D341Med (cell line): ENCODE measurements around the gene HIVEP1.

Source experiments
- DNase-seq: peaks from one replicate; pipeline ENCODE4 v3.0.0; 2012; ENCODE audit warnings: low spot score

The HIVEP1 gene

DNA sequence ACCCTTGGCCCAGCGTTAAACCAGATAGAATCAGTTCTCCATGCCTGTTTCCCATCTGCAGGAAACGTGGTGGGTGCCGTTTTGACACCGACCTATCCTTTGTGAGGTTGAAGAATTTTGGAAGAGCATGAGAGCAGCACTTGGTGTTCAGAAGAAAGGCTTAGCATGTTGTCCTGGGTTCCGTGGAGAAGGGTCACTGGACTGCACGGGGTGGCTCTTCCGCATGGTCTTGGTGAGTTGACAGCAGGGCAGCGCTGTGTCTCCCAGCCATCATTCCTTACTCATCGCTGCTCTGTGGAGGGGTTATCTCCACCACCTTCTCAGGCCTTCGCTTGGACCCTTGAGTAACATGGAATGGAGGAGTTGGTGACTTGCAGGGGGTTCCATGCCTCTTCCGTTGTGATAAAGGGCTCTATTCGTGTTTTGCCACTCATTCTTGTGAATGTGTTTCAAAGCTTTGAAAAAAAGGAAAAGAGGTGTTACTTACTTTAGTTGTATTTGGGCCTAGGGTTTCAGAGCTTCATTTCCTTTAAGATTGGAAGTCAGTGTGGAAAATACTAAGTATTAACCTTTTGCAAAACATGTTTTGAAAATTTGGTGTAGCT, 8.2 kb downstream of the HIVEP1 start:
- no peak for DNase-seq

DNA sequence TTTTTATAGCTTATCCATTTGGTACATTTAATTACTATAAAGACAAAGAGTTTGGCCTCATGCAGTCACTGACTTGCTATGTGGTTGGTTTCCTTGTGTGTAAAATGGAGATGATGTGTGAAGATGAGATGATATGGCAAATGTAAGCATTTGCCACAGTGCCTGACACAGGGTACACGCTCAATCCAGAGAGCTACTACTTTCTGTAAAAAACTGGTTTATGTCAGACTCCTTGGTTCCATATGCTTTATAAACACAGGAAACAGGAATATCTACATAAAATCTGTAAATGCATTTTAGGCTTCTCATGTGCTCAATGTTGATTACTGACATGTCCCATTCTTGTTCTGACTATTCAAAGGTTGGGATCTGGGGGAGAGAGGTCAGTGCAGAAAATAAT, 10.4 kb downstream of the HIVEP1 start:
- DNase-seq = no peak

DNA sequence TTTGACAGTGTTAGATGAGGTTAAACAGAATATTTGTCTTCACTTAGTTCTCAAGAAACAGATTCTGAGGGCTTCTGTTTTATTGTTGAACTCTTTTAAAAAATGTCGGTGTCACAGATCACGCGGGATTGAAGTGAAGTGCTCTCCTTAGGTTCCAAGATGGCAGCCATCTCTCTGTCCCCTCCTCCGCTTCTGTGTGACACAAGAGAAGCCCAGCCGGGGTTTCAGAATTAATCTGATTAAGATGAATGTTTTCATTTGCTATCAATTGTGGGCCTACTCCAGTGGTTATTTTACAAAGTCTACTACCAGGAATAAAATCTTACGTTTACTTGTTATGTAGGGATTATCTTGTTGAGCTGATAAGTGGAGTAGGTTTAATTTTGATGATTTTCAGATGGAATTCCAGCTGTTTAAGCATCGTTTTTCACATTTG, 10.9 kb downstream of the HIVEP1 start:
- DNase-seq = peak; percentile 48

DNA sequence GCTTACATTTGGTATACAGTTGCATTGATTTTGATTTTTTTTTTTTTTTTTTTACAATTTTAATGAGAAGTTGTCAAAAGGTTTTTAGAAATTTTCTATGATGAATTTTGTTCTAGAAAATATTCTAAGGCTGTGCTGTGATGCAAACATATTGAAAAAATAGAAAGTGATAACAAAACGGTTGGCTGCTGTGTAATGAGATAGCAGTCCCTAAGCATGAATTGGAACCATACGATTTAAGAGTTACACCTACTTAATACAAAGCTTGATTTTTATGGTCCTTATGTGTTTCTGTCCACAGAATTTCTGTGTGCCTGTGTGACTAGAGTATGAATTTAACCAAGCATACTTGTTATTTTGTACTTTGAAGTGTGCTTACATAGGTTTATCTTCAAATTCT, 12.1 kb downstream of the HIVEP1 start:
- DNase-seq = no peak

DNA sequence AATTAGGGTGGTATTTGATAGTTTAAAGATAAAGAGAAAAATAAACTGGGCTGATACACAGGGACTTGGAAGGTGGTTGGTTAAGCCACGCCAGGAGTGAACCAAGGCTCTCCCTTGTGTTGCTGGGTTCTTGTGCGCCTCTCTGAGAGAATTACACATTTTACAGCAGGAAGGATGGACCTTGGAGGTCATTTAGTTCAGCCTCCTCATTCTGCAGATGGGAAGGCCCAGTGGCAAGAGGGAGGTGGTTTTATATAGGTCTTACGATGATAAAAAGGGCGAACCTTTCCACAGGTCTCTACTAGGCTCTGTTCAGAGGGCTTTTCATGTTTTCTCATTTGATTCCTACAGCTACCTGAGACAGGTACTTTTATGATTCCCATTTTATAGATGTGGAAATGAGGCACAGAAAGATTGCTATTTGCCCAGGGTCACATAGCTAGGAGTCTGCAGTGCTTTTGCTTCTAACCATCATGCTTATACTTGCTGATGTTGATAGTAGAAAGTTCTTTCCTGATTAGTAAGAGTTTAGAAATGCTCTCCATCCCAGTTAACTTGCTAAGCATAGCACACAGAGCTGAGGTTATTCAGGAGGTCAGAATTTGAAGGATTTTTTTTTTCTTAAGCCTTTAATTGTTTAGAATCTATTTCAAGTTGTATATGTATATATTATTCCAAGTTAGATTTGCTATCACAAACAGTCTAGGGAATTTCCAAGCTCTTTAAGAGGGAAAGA, 12.8 kb downstream of the HIVEP1 start:
- no peak for DNase-seq

DNA sequence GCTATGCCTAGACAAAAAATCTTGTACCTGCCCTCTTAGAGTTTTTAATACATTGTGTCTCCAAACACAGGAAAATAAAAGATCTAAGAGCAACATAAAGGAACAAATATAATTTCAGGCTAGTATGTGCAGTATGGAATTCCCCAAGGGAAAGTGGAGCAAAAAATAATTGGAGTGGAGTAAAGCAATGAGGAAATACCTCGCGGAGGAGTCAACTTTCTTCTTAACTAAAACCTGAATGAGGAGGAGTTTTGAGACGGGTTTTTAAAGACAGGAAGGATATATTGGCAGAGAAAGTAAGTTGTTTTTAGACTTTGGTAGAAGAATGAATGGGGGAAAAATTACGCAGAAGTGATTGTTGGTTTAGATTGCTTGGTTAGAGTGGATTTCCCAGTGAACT, 14.0 kb downstream of the HIVEP1 start:
- no peak for DNase-seq

DNA sequence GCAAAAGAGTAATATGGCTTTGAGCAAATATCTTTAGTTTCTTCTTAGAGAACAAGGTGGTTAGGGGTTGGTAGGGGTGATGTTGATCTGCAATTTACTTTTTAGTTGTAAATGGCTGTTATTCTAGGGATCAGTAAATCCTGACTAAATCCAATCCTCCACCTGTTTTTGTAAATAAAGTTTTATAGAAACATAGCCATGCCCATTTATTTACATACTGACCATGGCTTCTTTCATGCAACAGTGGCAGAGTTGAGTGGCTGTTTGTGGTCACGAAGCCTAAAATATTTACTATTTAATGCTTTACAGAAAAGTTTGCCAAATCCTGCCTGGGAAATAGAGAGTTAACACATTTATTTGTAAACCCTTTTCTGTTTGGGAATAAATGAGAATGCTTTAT, 14.7 kb downstream of the HIVEP1 start:
- no peak for DNase-seq

DNA sequence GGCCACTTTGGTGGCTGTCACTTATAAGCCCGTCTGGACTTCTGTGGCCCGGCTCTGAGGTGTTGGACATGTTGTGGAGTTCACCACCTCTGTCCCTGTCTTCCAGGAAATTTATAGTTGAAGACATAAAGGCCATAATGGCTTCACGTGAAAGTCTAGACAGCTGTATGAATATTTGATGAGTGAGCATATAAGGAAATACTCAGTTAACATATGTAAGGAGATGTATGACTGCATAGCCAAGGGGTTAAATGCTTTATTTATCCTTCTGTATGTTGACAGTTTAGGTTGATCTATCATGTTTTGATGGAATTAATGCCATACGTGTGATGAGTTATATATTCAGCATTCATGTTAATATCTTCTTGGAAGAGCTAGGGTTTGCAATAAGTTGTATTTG, 16.1 kb downstream of the HIVEP1 start:
- no peak for DNase-seq

DNA sequence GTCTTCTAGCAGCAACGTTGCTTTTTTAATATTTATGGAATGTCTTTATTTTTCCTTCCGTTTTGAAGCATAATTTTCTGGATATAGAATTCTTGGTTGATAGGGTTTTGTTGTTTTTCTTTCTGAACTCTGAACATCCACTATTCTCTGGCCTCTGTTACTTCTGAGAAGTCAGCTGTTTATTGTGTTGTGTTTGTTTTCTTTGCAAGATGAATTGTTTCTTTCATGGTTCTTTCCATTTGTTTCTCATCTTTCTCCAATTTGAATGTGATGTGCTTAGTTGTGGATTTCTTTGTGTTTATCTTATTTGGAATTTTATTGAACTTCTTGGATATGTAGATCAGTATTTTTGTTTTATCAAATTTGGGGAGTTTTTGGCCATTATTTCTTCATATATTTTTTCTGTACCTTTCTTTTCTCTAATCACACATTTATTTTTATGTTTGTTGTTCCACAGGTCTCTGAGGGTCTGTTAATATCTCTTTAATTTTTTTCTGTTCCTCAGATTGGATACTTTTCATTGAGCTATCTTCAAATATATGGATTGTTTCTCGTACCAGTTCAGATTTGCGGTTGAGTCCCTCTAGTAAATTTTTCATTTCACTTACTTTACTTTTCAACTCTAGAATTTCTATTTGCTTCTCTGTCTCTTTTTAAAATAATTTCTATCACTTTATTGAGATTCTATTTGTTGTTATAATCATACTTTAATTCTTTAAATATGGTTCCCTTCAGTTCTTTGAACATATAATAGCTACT, 18.0 kb downstream of the HIVEP1 start:
- DNase-seq = no peak

DNA sequence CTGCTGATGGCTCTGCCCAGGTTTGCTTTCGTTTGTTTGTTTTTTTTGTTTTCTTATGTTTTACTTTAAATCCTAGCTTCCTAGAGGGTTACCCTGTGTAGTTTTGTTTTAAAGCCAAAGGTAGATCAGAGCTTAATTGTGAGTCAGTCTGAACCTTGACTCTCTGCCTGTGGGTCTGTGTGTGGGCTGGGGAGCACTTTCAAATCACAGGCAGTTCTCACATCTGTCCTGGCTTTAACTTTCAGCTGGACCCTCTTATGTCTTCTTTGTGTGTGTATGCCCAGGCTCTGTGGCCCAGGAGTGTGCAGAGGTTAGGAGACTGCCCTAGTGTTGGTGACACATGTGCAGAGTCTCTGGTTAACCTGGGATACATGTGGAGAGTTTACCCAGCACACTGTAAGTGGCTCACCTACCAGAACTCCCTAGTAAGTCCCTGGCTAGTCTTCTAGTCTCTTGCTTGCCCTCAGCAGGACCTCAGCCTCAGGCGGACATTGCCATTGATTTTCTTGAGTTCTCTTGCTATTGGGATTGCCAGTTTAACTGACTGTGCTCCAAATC, 19.0 kb downstream of the HIVEP1 start:
- no peak for DNase-seq

DNA sequence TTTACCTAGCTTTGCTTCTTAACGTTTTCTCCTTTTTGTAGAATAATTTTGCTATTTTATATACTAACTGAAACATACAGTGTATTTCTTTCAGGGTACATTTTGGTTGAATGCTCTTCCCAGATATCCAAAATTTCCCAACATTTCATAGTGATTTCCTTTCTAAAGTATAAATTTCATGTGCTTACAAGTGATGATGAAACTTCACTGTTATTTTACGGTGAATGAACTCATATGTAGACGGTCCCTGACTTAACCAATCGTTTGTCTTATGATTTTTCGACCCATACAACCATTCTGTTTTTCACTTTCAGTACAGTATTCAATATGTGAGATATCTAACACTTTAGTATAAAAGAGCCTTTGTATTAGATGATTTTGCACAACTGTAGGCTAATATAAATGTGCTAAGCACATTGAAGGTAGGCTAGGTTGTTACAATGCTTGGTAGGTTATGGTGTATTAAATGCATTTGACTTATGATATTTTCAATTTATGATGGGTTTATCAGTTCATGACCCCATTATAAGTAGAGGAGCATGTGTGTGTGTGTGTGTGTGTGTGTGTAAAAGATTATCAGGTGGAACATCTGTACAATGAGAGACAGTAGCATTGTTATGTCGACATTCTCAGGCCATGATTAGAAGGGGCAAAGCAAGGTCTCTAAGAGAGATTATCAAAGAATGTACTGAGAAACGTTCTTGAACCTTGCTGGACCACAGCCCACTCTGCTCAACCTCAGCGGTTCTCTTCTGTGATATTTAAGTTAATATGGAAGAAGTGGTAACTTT, 20.9 kb downstream of the HIVEP1 start:
- no peak for DNase-seq

DNA sequence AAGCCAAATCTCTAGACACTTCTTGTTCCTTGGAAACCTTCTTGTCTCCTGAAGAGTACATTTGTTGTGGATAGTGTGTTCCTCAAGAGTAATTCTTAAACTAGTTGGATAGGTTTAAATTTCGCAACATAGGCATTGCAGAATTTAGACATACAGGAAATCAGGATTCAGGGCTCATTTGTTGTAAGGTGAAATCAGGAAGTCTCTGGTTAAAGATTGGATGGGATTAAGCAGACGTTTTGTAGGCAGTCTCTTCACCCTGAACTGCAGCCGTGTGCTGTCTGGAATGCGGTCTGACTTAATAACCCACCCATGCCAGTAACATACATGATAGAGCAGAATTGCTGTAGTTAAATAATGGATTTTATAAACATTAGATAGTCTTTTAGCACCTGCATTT, 21.7 kb downstream of the HIVEP1 start:
- DNase-seq = no peak

DNA sequence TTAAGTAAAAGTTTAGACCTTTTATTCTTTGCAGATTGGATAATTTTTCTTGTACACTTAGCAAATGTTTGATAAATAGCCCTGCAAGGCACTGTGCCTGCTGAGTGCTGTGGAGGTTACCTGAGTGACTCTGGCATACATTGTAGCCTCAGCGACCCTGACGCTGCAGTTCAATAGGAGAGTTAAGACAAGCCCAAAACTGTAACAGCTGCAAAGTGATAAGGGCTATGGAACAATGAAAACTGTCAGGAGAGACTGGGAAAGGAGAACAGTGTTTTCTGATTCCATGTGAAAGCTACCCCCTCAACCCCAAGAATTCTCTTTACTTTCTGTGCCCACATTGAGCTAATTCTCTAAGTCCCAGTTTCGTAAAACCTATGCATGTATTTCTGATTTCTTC, 22.2 kb downstream of the HIVEP1 start:
- DNase-seq = no peak

DNA sequence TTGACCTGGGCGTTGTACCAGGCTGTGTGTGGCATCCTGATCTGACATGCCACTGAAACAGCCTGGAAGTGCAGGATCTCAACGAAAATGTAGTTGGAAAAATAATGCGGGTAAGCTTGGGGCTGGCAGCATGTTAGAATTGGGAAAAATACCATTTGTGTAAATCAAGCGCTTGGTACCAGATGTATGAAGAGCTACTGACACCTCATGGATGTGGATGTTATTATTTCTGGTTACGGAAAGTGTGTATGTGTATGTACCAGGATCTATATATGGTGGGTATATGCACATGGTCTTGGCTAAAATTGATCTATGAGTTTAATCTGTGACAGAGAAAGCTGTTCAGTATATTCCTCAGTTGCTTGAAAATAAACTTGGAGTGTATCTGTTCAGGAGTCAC, 22.7 kb downstream of the HIVEP1 start:
- DNase-seq = no peak

DNA sequence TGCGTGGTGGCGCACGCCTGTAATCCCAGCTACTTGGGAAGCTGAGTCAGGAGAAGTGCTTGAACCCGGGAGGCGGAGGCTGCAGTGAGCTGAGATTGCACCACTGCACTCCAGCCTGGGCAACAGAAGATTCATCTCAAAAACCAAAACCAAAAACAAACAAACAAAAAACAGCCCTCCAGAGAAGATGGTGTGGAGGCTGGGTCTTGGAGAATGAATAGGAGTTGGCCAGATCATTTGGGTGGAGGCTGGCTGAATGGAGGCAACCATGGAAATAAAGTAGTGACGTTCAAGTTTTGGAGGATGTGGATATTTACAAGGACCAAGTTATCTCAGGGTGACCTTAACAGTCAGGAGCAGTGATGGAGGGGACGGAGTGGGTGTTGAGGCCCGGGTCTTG, 24.7 kb downstream of the HIVEP1 start:
- DNase-seq = no peak

DNA sequence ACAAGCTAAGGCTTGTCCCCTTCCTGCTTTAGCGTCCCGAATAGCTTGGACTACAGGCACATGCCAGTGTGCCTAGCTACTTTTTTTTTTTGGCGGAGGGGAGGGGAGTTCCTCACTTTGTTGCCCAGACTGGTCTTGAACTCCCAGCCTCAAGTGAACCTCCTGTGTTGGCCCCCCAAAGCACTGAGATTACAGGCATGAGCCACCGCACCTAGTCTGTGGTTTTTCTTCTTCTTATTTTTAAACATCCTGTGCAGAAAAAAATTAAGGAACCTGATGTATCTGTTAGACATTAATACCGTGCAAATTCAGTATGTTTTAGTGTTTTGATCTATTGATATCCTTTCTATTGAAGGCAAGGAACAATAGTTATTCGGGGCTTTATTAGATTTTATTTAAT, 25.7 kb downstream of the HIVEP1 start:
- no peak for DNase-seq

DNA sequence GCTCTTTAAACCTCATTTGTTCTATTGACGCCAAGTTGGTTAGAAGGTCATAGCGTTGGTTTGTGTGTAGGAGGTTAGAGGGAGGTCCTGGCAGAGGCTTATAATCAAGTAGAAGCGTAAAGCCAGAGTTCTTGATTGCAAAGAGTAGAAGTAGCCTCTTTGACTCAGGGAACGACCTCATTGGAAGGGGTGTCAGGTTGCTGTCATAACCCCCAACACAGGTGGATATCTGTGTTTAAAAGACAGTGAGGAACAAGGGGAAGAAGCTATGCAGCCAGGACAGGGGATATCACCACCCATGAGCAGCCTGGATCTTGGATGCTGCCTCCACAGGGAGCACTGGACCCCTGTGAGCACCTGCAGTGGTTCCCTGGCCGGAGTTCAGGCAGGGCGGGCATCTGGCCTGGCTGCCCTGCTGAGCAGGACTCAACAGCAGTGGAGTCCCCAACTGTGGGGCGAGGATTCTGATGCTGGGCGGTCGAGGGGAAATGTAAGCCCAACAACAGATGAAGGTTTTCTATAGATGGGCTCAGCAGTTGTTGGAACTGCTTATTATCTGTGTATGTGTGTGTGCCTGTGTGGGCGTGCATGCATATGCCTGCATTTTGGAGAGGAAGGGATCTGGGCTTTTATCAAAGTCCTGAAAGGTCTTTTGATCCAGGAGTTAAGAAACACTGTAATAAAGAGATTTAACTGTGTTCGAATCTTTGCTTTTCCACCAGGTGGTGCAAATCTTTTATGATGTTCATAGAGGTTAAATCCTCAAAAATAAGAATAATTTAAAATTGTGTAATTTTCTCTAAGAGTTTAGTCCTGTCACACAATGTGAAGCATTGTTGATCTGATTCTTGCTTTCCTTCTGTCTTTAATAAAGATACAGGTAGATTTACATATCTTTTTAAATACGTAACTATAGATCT, 27.7 kb downstream of the HIVEP1 start:
- no peak for DNase-seq

DNA sequence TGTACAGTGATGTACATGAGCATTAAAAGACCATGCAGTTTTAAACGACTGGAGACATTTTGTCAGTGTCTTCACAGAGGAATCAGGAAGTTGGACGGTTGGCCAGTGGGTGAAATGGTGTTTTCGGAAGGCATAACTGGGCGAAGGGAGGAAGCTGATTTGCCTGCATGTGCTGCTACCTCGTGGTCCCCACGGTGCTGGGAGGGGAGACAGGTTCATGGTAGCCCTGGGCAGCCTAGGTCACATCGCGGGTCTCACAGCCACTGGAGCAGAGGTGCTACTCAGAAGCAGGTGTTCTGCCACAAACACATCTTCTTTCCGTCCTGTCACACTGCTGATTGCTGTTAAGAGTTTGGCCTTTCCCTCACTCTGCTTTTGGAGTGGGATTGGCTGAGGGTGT, 35.2 kb downstream of the HIVEP1 start:
- DNase-seq = no peak

DNA sequence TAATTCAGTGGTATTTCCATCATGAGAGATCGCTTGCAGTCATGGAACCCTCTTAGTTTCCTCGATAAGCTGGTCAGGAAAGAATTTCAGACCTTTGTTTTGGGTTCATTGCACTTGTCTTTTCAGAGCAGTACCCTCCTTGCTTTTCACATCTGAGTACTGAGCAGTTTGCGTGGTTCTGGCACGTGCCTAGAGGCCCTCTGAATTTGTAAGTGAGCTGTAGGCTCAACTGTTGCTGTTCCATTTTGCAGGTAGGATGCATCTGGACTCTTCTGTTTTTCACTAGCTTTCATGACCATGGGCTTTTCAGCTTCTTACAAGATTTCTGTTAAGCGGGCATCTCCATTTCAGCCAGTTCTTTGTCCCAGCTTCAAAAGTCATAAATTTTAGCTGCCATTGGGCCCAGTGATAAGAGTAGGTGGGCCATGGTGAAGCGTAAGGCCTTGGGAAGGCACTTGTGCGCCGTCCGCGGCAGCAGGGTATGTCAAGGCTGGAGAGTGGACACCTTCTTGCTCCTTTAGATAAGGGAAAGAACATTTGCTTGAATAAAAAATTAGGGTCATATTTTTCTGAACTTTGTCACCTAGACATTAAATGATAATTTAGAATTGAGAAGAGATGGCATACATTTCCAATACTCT, 35.8 kb downstream of the HIVEP1 start:
- DNase-seq = no peak

DNA sequence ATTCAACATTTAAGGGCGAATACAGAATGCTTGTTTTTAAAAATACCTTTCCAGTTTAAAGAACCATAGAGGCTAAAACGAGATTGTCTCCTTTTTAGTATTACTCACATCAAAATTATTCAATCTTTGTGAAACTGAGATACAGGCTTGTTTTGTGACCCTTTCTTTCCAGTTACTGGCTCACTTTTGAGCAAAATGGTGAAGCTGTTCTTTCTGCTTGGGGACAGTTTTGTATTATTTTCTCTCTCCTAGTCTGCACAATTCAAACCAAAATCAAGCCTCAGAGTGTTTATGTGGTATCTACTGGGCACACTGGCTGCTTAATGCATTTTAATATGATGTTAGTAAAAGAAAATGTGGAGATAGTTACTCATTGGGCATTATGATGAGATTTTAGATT, 36.5 kb downstream of the HIVEP1 start:
- no peak for DNase-seq

DNA sequence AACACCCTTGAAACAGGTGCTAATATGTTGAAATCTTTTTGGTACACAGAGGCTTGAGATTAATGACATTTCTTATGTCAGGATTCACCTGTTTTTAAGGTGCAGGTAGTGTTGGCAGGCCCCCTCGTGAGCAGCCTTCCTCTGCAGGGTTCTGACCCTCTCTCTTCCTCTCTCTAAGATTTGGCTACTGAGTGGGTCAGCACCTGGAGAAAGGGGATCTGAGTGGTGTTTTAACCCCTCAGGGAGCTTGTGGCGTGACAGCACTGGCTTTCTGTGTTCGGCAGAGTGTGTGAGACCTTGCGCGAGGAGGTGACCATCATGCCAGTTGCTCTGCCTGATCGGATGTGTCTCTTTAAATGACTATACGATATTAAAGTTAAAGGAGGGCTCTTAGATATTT, 37.1 kb downstream of the HIVEP1 start:
- DNase-seq = no peak
